ENCODE data around the gene KY. TPM values are rescaled to one million over a fixed set of nuclear protein-coding genes. Genes with fewer than 3 reads are reported as not detected.

Gene KY
- polyA plus RNA-seq, 3 donors from 2014 or later: not detected

DNA sequence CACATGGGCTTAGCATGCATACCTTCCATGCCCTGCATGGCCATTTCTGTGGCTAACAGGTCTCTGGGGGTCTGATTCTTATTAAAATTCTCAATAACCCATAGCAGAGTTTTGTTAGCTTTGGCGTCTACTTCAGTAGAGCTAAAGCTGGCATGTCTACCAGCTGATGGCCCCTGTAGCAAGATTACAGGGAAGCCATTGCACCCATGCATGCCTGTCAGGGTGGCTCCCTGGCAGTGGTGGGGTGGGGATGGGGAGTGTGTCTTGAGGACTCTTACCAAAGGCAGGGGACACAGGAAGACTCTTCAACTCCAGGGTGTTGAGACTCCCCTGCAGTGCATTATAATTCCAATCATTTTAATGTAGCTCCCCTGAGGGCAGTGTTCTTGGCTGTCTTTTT, 4.7 kb downstream of the KY start:
- Mint-ChIP-seq H3K27ac (no peak overlapping the region), H3K36me3 (no peaks in the 10 kb centered on the region), H3K27me3 (ENCODE audit: low read depth in 3 of 3) (peaks cover 3 to 4% (median 3%) of the 10 kb centered on the region in 3 donors), H3K4me1 (no peaks in the 10 kb centered on the region), H3K9me3 (no peaks in the 10 kb centered on the region), H3K4me3 (no peak overlapping the region)
- DNase-seq: no peak

DNA sequence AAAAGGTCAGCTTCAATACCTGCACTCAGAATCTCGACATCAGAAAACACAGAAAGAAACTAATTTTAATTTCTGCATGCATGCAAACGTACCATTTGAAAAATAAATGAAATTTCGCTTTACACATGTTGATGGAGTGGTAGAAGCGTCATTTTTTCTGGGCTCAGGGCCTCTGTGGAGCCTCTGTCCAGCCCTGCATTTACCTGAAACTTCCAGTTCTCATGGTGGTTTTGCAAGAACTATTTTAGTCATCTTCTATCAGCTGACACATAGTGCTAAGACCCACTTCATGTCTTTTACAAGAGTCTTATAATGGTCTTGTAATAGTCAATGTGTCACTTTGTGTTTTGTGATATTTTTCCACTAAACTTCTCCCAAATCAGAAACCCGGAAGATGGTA, 5.3 kb downstream of the KY start:
- Mint-ChIP-seq H3K27ac (no peak overlapping the region), H3K4me3 (no peak overlapping the region), H3K27me3 (ENCODE audit: low read depth in 3 of 3) (peaks cover 3 to 6% (median 3%) of the 10 kb centered on the region in 3 donors), H3K4me1 (no peaks in the 10 kb centered on the region), H3K9me3 (no peaks in the 10 kb centered on the region), H3K36me3 (no peaks in the 10 kb centered on the region)
- DNase-seq: no peak

- Mint-ChIP-seq H3K27ac (no peak overlapping the region), H3K4me3 (no peak overlapping the region), H3K27me3 (ENCODE audit: low read depth in 3 of 3) (peaks cover 3 to 6% (median 3%) of the 10 kb centered on the region in 3 donors), H3K36me3 (no peaks in the 10 kb centered on the region), H3K4me1 (no peaks in the 10 kb centered on the region), H3K9me3 (no peaks in the 10 kb centered on the region)
- DNase-seq: no peak
Measured at GRCh38 chr3:134644731-134645514, 5.9 kb downstream of the KY start.

GRCh38 chr3:134643150-134643675, 7.6 kb downstream of the KY start:
- H3K27me3 Mint-ChIP-seq (ENCODE audit: low read depth in 3 of 3): peaks cover 0 to 2% (median 2%) of the 10 kb centered on the region in 3 donors
- no peak overlapping the region for H3K27ac Mint-ChIP-seq
- no peak overlapping the region for H3K4me3 Mint-ChIP-seq
- H3K4me1 Mint-ChIP-seq: no peaks in the 10 kb centered on the region
- no peak for DNase-seq
- no peaks in the 10 kb centered on the region for H3K36me3 Mint-ChIP-seq
- H3K9me3 Mint-ChIP-seq: no peaks in the 10 kb centered on the region

GRCh38 chr3:134642445-134643149, 8.2 kb downstream of the KY start:
- no peak for DNase-seq
- Mint-ChIP-seq H3K4me3 (no peak overlapping the region), H3K9me3 (no peaks in the 10 kb centered on the region), H3K27ac (no peak overlapping the region), H3K4me1 (no peaks in the 10 kb centered on the region), H3K36me3 (no peaks in the 10 kb centered on the region), H3K27me3 (ENCODE audit: low read depth in 3 of 3) (peaks cover 0 to 2% (median 0%) of the 10 kb centered on the region in 3 donors)

DNA sequence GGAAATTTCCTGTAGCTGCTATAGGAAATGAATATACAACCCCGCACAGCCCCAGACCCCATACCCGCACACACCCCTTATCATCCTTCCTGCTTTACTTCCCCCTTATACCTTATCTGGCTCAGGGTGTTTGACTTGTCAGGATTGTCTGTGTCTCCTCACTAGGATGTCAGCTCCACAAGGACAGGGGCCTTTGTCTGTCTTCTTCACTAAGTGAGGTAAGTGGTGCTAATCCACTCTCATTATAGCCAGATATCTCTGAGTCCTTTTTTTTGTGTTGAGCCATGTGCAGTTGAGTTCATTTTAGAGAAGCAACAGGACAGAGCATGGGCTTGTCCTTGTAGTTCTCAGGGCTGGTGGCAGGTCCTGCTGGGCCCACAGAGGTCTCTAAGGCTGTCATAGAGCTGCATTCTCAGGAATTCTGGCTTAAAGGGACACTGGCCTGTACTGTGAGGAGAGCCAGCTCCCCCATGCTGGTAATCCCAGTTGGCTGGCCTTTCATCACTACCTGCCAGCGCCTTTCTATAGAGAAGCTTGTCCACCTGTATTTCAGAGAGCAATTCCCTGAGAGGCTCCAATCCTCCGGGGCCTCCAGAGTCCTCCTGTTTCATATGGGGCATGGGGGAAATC, 9.0 kb downstream of the KY start:
- H3K4me3 Mint-ChIP-seq: no peak overlapping the region

GRCh38 chr3:134640872-134641470, 9.9 kb downstream of the KY start:
- no peak overlapping the region for H3K27ac Mint-ChIP-seq
- peak in 2 of 3 donors; percentile 5 to 14 for DNase-seq

More for the DNA sequence above, 9.0 kb downstream of the KY start:
- Mint-ChIP-seq H3K27me3 (ENCODE audit: low read depth in 3 of 3) (peaks cover 0 to 2% (median 1%) of the 10 kb centered on the region in 3 donors), H3K4me1 (no peaks in the 10 kb centered on the region), H3K27ac (no peak overlapping the region), H3K9me3 (no peaks in the 10 kb centered on the region), H3K36me3 (no peaks in the 10 kb centered on the region)
- no peak for DNase-seq

DNA sequence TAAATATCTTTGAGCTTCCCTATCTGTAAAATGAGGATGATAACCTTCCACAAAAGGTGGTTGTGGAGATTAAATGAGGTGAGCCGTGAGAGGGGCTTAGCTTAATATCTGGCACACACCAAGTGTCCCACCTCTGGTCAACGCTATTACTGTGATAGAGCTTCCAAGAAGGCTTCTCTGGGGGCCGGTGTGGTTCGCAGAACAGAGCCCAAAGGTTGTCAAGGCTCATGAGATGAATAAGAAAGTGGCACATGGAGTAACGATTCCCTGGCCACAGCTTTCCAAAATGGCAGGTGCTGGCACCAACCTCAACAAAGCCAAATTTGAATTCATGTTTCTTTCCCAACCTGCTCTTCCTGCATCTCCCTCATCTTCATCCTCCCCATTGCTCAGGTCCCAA, 10.4 kb downstream of the KY start:
- Mint-ChIP-seq H3K27me3 (ENCODE audit: low read depth in 3 of 3) (peaks cover 1 to 2% (median 2%) of the 10 kb centered on the region in 3 donors), H3K9me3 (no peaks in the 10 kb centered on the region), H3K36me3 (no peaks in the 10 kb centered on the region), H3K4me3 (no peak overlapping the region), H3K4me1 (no peaks in the 10 kb centered on the region), H3K27ac (no peak overlapping the region)
- DNase-seq: no peak

More at GRCh38 chr3:134640872-134641470, 9.9 kb downstream of the KY start:
- Mint-ChIP-seq H3K4me3 (no peak overlapping the region), H3K27me3 (ENCODE audit: low read depth in 3 of 3) (peaks cover 1 to 2% (median 2%) of the 10 kb centered on the region in 3 donors), H3K4me1 (no peaks in the 10 kb centered on the region), H3K9me3 (no peaks in the 10 kb centered on the region), H3K36me3 (no peaks in the 10 kb centered on the region)

DNA sequence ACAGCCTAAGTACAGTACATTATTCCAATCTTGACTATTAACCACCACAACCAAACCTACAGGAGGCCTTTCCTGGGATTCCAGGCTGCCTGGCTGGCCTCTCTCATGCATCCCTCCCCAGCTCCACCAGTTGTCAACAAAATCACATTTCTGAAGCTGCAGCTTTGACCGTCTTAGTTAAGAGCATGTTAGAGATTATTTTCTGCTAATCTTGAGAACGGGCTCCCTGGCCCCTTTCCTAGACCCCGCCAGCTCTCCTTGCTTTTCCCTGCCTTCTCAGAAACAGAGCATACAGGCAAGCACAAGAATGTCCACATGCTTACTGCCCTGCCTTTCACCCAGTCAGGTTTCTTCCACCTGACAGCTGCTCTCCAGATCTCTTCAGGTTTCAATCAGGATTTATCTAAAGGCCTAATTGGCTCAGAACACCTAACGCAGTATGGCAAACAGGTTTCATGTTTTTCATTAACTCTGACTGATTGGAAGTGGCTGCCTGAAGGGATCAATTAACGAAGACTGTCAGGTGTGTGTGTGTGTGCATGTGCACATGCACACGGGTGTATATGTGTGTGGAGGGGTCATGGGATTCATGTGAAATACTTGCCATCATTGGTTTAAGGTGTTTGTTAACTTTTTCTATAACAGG, 12.3 kb downstream of the KY start:
- Mint-ChIP-seq H3K27me3 (ENCODE audit: low read depth in 3 of 3) (peaks cover 1 to 2% (median 2%) of the 10 kb centered on the region in 3 donors), H3K9me3 (no peaks in the 10 kb centered on the region), H3K4me1 (no peaks in the 10 kb centered on the region), H3K36me3 (no peaks in the 10 kb centered on the region), H3K4me3 (no peak overlapping the region), H3K27ac (no peak overlapping the region)
- no peak for DNase-seq

DNA sequence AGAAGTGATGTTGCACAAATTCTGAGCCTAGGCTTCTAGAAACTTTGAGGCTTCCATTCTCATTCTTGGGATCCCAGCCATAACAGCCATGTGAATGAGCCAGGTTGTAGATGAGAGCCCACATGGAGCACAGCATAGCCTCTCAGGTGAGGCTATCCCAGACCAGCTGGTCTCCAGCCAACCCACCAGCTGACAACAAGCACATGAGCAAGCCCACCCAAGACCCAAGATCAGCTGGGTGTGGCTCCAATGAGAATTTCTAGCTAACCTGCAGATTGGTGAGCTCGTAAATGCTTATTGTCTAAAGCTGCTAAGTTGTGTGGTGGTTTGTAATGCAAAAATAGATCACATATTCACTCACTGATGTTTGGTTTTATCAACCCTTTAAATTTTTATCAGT, 14.4 kb downstream of the KY start:
- no peak overlapping the region for H3K4me3 Mint-ChIP-seq
- no peak overlapping the region for H3K27ac Mint-ChIP-seq
- H3K36me3 Mint-ChIP-seq: peaks cover 0 to 6% (median 0%) of the 10 kb centered on the region in 3 donors
- H3K27me3 Mint-ChIP-seq (ENCODE audit: low read depth in 3 of 3): peaks cover 1 to 4% (median 2%) of the 10 kb centered on the region in 3 donors
- H3K9me3 Mint-ChIP-seq: peaks cover 0 to 8% (median 4%) of the 10 kb centered on the region in 6 donors
- no peaks in the 10 kb centered on the region for H3K4me1 Mint-ChIP-seq
- DNase-seq: no peak

GRCh38 chr3:134630506-134630905, 20.3 kb downstream of the KY start:
- peaks cover 14 to 22% of the 10 kb centered on the region in 2 donors for H3K4me1 Mint-ChIP-seq
- no peak overlapping the region for H3K4me3 Mint-ChIP-seq
- peaks cover 1 to 8% (median 7%) of the 10 kb centered on the region in 3 donors for H3K27me3 Mint-ChIP-seq (ENCODE audit: low read depth in 3 of 3)
- peaks cover 5 to 23% (median 14%) of the 10 kb centered on the region in 6 donors for H3K9me3 Mint-ChIP-seq
- H3K27ac Mint-ChIP-seq: no peak overlapping the region
- H3K36me3 Mint-ChIP-seq: peaks cover 7 to 13% (median 7%) of the 10 kb centered on the region in 3 donors
- DNase-seq: no peak

GRCh38 chr3:134628884-134629283, 21.9 kb downstream of the KY start:
- H3K27ac Mint-ChIP-seq: no peak overlapping the region
- H3K9me3 Mint-ChIP-seq: peaks cover 5 to 23% (median 14%) of the 10 kb centered on the region in 6 donors
- H3K36me3 Mint-ChIP-seq: peaks cover 7 to 13% (median 7%) of the 10 kb centered on the region in 3 donors
- H3K4me3 Mint-ChIP-seq: peak overlapping the region in 2 of 5 donors; percentile 28 to 54
- H3K27me3 Mint-ChIP-seq (ENCODE audit: low read depth in 3 of 3): peaks cover 5 to 8% (median 7%) of the 10 kb centered on the region in 3 donors
- DNase-seq: no peak
- peaks cover 14 to 22% of the 10 kb centered on the region in 2 donors for H3K4me1 Mint-ChIP-seq

- no peak for DNase-seq
- peaks cover 7 to 13% (median 7%) of the 10 kb centered on the region in 3 donors for H3K36me3 Mint-ChIP-seq
- peaks cover 6 to 23% (median 14%) of the 10 kb centered on the region in 6 donors for H3K9me3 Mint-ChIP-seq
- peaks cover 14 to 22% of the 10 kb centered on the region in 2 donors for H3K4me1 Mint-ChIP-seq
- peaks cover 5 to 10% (median 8%) of the 10 kb centered on the region in 3 donors for H3K27me3 Mint-ChIP-seq (ENCODE audit: low read depth in 3 of 3)
- peak overlapping the region in 1 of 6 donors; percentile 38 for H3K27ac Mint-ChIP-seq
- H3K4me3 Mint-ChIP-seq: peak overlapping the region in 1 of 5 donors; percentile 24
Measured at GRCh38 chr3:134627831-134628230, 23.0 kb downstream of the KY start.

Measured in immature natural killer cell (primary cell).